Epidermal melanocyte (primary cell): ENCODE results near the gene ITGB3.

Experiments used
- DNase-seq: peaks from one replicate; pipeline ENCODE4 v3.0.0; 2011; ENCODE audit warnings: low spot score; ENCODE audit not compliant: insufficient read length

The ITGB3 gene

GRCh38 chr17:47297661-47298400 lies 44.2 kb downstream of the ITGB3 start:
- no peak for DNase-seq

- DNase-seq, result no peak
These were observed 45.1 kb downstream of the ITGB3 start for GRCh38 chr17:47298712-47299111.

- DNase-seq, result no peak
These were observed 45.7 kb downstream of the ITGB3 start for GRCh38 chr17:47299239-47299910.

- DNase-seq, result no peak
These were observed 47.1 kb downstream of the ITGB3 start for GRCh38 chr17:47300718-47301117.

- DNase-seq, result no peak
These were observed 47.5 kb downstream of the ITGB3 start for GRCh38 chr17:47301161-47301560.

GRCh38 chr17:47301831-47302230 lies 48.2 kb downstream of the ITGB3 start:
- DNase-seq, result no peak

- DNase-seq, result no peak
These were observed 50.6 kb downstream of the ITGB3 start for GRCh38 chr17:47304186-47304585.

GRCh38 chr17:47305302-47305923 lies 51.8 kb downstream of the ITGB3 start:
- peak; percentile 52 for DNase-seq

GRCh38 chr17:47310186-47310733 lies 56.6 kb downstream of the ITGB3 start:
- DNase-seq, result no peak

- DNase-seq, result no peak
These were observed 57.8 kb downstream of the ITGB3 start for GRCh38 chr17:47311420-47311819.

GRCh38 chr17:47315451-47316266 lies 62.0 kb downstream of the ITGB3 start:
- DNase-seq, result peak; percentile 43

GRCh38 chr17:47316311-47316710 lies 62.7 kb downstream of the ITGB3 start:
- DNase-seq, result no peak

- DNase-seq, result no peak
These were observed 63.5 kb downstream of the ITGB3 start for GRCh38 chr17:47317119-47317518.

- no peak for DNase-seq
These were observed 64.7 kb downstream of the ITGB3 start for GRCh38 chr17:47318197-47318918.

GRCh38 chr17:47320879-47321502 lies 67.4 kb downstream of the ITGB3 start:
- DNase-seq, result no peak

GRCh38 chr17:47323382-47324223 lies 70.0 kb downstream of the ITGB3 start, which contains the start of gene EFCAB13:
Gene EFCAB13 (plus strand): TSS chr17:47323955. CDS start chr17:47328354, 4,399 bp downstream.
- peak; percentile 75 for DNase-seq

GRCh38 chr17:47324224-47325020 lies 70.8 kb downstream of the ITGB3 start:
- DNase-seq, result peak; percentile 18

- no peak for DNase-seq
These were observed 71.5 kb downstream of the ITGB3 start for GRCh38 chr17:47325176-47325575.
